HepG2 (cell line): Measurements from ENCODE around the gene CBFA2T2. TPM values are rescaled to one million over a fixed set of nuclear protein-coding genes. Genes with fewer than 3 reads are reported as not detected.
"Not testable (repeated sequence)": the region's sequence is repeated elsewhere in the genome, so short reads cannot be mapped to it uniquely, and the experiment has no call there.

Experiments
- ATAC-seq: fragments of 200-7000 bp; cut with Tn5 transposase; 3 replicates; pipeline ENCODE4 v1.9.1; 2020; ENCODE audit warnings: mild to moderate bottlenecking, moderate library complexity
- BruUV-seq: library from RNA; stranded (reverse); fragments of 400-500 nt; replicated peaks from 2 replicates; lab custom pipeline; 2021; lab: Mats Ljungman, UMichigan
- CTCF ChIA-PET: fragments of 300-600 bp; formaldehyde crosslinking; extraction: SDS; loops from one replicate; lab custom pipeline; 2021; ENCODE audit warnings: low total read pairs, inconsistent platforms, low intra/inter-chr PET ratio; lab: Yijun Ruan, JAX
- POLR2A ChIA-PET: fragments of 350-600 bp; sonication (Branson Sonifier 250); formaldehyde crosslinking; loops from one replicate; lab custom pipeline; 2020; ENCODE audit warnings: antibody characterized with exemption, inconsistent platforms; lab: Yijun Ruan, JAX
- DNase-seq: peaks from one replicate; pipeline ENCODE4 v3.0.0-alpha.2; 2015; ENCODE audit warnings: low spot score
- FAIRE-seq: peaks from 3 replicates; lab custom pipeline; 2011; peaks lifted over from hg19 to GRCh38; lab: Jason Lieb, UNC
- H2AFZ ChIP-seq: one replicate; pipeline ENCODE4 v1.6.1; 2011; ENCODE audit warnings: low read length, inconsistent platforms
- H3K27ac ChIP-seq: fragments of 300-600 bp; 3 replicates; pipeline ENCODE4 v1.8.0; 2011; ENCODE audit warnings: mixed run types, mild to moderate bottlenecking, mixed read lengths, low read length, inconsistent platforms; ENCODE audit not compliant: insufficient read depth; ENCODE audit errors: extremely low read length
- H3K27me3 ChIP-seq, 2 experiments: fragments of 200-600 bp in 1 of 2; 2 replicates in 1 of 2; 3 replicates in 1 of 2; pipeline versions ENCODE4 v1.6.0 to v1.8.0; 2011; ENCODE audit warnings: low read length in 2 of 2, mild to moderate bottlenecking in 2 of 2, moderate library complexity in 2 of 2, inconsistent platforms in 1 of 2; ENCODE audit not compliant: insufficient read depth in 2 of 2, control insufficient read depth in 1 of 2
- H3K36me3 ChIP-seq, 2 experiments: fragments of 200-600 bp in 1 of 2; replicated peaks in 1 of 2; 2 replicates in 1 of 2; 3 replicates in 1 of 2; pipeline versions ENCODE4 v1.5.1 to v1.8.0; 2011; ENCODE audit warnings: low read length in 2 of 2, inconsistent platforms in 1 of 2; ENCODE audit not compliant: insufficient read depth in 2 of 2, control insufficient read depth in 1 of 2
- H3K4me1 ChIP-seq: 2 replicates; pipeline ENCODE4 v1.5.1; 2012; ENCODE audit warnings: low read length, inconsistent platforms; ENCODE audit not compliant: insufficient read depth
- H3K4me2 ChIP-seq: 2 replicates; pipeline ENCODE4 v1.6.0; 2011; ENCODE audit warnings: low read depth, low read length, inconsistent platforms
- H3K4me3 ChIP-seq, 3 experiments: fragments of 200-600 bp in 1 of 3; sonication (generic), shearing (Covaris generic) in 1 of 3; replicated peaks in 1 of 3; 2 replicates each; pipeline ENCODE4 v1.5.1; 2011 to 2016; ENCODE audit warnings: low read length in 3 of 3, inconsistent platforms in 2 of 3, low read depth in 2 of 3, mild to moderate bottlenecking in 2 of 3, control low read depth in 1 of 3, mixed read lengths in 1 of 3; ENCODE audit not compliant: insufficient read depth in 1 of 3
- H3K79me2 ChIP-seq: one replicate; pipeline ENCODE4 v1.6.1; 2011; ENCODE audit warnings: low read length, inconsistent platforms; ENCODE audit not compliant: insufficient read depth
- H3K9ac ChIP-seq: 2 replicates; pipeline ENCODE4 v1.6.0; 2011; ENCODE audit warnings: mild to moderate bottlenecking, low read depth, low read length, inconsistent platforms; ENCODE audit not compliant: insufficient read depth
- H3K9me3 ChIP-seq: 2 replicates; pipeline ENCODE4 v1.5.1; 2012; ENCODE audit warnings: mild to moderate bottlenecking, low read length
- H4K20me1 ChIP-seq: 2 replicates; pipeline ENCODE4 v1.6.0; 2011; ENCODE audit warnings: inconsistent platforms, mild to moderate bottlenecking, low read length, moderate library complexity; ENCODE audit not compliant: insufficient read depth
- ARID2 ChIP-seq: sonication (generic); formaldehyde crosslinking; IDR thresholded peaks from 2 replicates; pipeline ENCODE4 v1.8.1; 2022; ENCODE audit warnings: mild to moderate bottlenecking, missing genetic modification reagents, borderline replicate concordance
- RBAK ChIP-seq: sonication (generic); formaldehyde crosslinking; IDR thresholded peaks from 2 replicates; pipeline ENCODE4 v1.5.1; 2020; ENCODE audit warnings: mild to moderate bottlenecking, missing genetic modification reagents
- SIN3B ChIP-seq: fragments of 150-350 bp; IDR thresholded peaks from 2 replicates; pipeline ENCODE4 v1.6.1; 2014; ENCODE audit warnings: low read length
- SMYD3 ChIP-seq: sonication (generic); formaldehyde crosslinking; IDR thresholded peaks from 2 replicates; pipeline ENCODE4 v1.8.1; 2023; ENCODE audit warnings: mild to moderate bottlenecking, missing genetic modification reagents
- TFAP4 ChIP-seq: sonication (generic); IDR thresholded peaks from 2 replicates; pipeline ENCODE4 v1.6.1; 2016; ENCODE audit warnings: low read depth, borderline replicate concordance
- ZBTB38 ChIP-seq: sonication (generic); formaldehyde crosslinking; IDR thresholded peaks from 2 replicates; pipeline ENCODE4 v1.5.1; 2020; ENCODE audit warnings: mild to moderate bottlenecking, missing genetic modification reagents
- ZXDC ChIP-seq: sonication (generic); formaldehyde crosslinking; IDR thresholded peaks from 2 replicates; pipeline ENCODE4 v1.5.0; 2020; ENCODE audit warnings: mild to moderate bottlenecking, missing genetic modification reagents
- WGBS: methylation state at CpG from one replicate; pipeline ENCODE4 v1.1.6; 2017; ENCODE audit warnings: low lambda C conversion rate; 5-methylcytosine and 5-hydroxymethylcytosine counted together
- in situ Hi-C: cut with HindIII; loops from 2 replicates; pipeline ENCODE4 v1.10.0; 2017; ENCODE audit warnings: low pct_unique_long_range_greater_than_20kb; ENCODE audit not compliant: extremely low pct_ligation_motif_present
- intact Hi-C: fragments of 100-400 bp; cut with micrococcal nuclease; formaldehyde crosslinking; loops from one replicate; pipeline ENCODE4 v1.10.0; 2022; ENCODE audit not compliant: unreplicated experiment
- polyA plus RNA-seq, 8 experiments: library from polyadenylated mRNA; depleted of rRNA in 3 of 8; stranded (reverse) in 7 of 8; unstranded in 1 of 8; fragments of >200 nt; fragmentation: Illumina TruSeq in 4 of 8; extraction: Trizol in 4 of 8; gene quantifications; 2 replicates each; pipeline versions ENCODE4 v1.2.1 to v1.2.3, GENCODE V29; 2011 to 2016; ENCODE audit warnings: low read depth in 4 of 8, missing spikeins in 1 of 8, mixed read lengths in 1 of 8; ENCODE audit not compliant: insufficient read depth in 1 of 8
- total RNA-seq, 5 experiments: library from RNA; depleted of rRNA; stranded (reverse); fragments of >200 nt; fragmentation: Illumina TruSeq; extraction: Trizol; gene quantifications; 2 replicates each; pipeline ENCODE4 v1.2.3, GENCODE V29; 2016; ENCODE audit warnings: low read depth in 1 of 5

CBFA2T2 gene
- total and polyA plus RNA-seq, 2 of the 13 experiments (the other 11 are each of a cell fraction or from before 2014, with no cell fraction given) = 6.3 to 21.2 TPM

DNA sequence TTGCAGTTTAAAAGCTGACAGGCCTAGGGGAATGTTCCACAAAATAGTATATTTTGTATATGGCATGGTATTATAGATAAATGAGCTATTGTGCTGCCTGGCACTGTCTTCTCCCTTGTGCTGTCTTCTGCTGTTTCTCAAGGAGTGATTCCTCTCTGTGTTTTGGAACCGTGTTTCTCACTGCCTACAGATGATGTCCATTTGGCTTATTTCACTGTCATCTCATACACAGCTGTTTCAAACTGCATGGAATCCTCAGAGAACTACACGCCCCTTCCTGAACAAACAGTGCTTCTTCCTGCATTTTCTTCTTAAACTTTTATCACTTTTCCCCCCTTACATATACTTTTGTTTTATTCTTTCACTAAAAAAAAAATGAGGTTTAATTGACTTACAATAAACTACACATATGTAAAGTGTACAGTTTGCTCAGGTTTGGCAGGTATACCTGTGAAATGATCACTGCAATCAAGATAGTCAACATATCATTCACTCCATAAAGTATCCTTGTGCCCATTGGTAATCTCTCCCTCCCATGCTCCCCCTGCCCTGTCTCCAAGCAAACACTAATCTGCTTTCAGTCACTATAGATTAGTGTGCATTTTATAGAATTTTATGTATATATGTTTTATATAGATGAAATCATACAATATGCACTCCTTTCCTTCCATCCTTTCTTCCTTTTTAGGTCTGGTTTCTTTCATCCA is 43.0 kb downstream of the CBFA2T2 start (continued):
- TF ChIP-seq TFAP4 = peak; percentile 63; the same call in 1 of the 2 replicates
- TF ChIP-seq SIN3B = no peak
- TF ChIP-seq RBAK = no peak
- TF ChIP-seq ARID2 (CRISPR knock-in tag) = 0 out of 2 replicates have a peak, but pooled peaks have one; percentile 60
- TF ChIP-seq ZXDC (CRISPR knock-in tag) = no peak
- 0 out of 2 replicates have a peak, but pooled peaks have one; percentile 27 for TF ChIP-seq SMYD3 (CRISPR knock-in tag)

DNA sequence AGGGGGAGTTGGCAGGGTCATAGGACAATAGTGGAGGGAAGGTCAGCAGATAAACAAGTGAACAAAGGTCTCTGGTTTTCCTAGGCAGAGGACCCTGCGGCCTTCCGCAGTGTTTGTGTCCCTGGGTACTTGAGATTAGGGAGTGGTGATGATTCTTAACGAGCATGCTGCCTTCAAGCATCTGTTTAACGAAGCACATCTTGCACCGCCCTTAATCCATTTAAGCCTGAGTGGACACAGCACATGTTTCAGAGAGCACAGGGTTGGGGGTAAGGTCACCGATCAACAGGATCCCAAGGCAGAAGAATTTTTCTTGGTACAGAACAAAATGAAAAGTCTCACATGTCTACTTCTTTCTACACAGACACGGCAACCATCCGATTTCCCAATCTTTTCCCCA is 45.8 kb downstream of the CBFA2T2 start:
- ATAC-seq, H4K20me1 ChIP-seq, H3K4me2 ChIP-seq, CTCF ChIA-PET, BruUV-seq, H3K27me3 ChIP-seq, FAIRE-seq, POLR2A ChIA-PET, H3K9ac ChIP-seq: not testable (repeated sequence)
- 77% methylated on average over 6 of the region's 8 CpGs for WGBS
- peaks cover 37% of the 10 kb centered on the region for H3K79me2 ChIP-seq
- peak; percentile 64 for TF ChIP-seq ZBTB38
- TF ChIP-seq, all 625 proteins: peak for 1; not testable (repeated sequence) for 624
- H3K36me3 ChIP-seq, H3K27ac ChIP-seq, H3K9me3 ChIP-seq, H2AFZ ChIP-seq, DNase-seq, intact Hi-C loops, in situ Hi-C loops, H3K4me3 ChIP-seq: not testable (repeated sequence)
- H3K4me1 ChIP-seq = peaks cover 72% of the 10 kb centered on the region
